ENCODE measurements around the gene YBEY. TPM values are rescaled to one million over a fixed set of nuclear protein-coding genes. Genes with fewer than 3 reads are reported as not detected.

Gene YBEY
- total RNA-seq, 2 experiments from 2014 or later, result 14.9 to 16.2 TPM

DNA sequence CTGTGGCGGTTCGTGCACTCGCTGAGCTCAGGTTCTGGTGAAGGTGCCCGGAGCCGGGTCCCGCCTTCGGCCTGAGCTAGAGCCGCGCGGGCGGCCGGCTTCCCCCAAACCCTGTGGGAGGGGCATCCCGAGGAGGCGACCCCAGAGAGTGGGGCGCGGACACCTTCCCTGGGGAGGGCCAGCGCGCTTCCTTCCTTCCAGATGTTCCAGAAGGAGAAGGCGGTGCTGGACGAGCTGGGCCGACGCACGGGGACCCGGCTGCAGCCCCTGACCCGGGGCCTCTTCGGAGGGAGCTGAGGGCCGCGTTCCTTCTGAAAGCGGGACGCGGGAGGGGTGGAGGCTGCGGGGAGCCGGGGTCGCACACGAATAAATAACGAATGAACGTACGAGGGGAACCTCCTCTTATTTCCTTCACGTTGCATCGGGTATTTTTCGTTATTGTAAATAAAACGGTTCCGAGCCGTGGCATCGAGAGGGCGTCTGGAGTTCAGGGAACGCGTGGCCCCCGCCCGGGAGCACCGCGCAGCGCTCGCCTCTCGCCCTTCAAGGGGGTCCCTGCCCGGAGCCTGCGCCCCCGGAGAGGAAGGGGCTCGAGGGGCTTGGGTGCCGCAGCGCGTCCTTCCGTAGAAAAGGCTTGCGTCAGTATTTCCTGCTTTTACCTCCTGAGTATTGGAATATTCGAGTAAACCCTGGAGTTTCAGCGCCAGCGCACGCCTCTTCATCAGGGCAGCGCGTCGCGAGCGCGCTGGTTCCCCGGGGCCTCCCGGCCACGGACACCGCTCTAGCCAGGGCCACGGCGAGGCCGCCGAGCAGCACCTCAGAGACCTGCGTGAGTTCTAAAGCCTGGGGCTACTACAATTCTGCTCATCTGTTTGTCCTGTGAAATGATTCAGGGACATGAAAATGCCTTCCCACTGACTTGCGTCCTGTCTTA lies 11.5 kb downstream of the YBEY start:
- TF ChIP-seq, protein P1, sequence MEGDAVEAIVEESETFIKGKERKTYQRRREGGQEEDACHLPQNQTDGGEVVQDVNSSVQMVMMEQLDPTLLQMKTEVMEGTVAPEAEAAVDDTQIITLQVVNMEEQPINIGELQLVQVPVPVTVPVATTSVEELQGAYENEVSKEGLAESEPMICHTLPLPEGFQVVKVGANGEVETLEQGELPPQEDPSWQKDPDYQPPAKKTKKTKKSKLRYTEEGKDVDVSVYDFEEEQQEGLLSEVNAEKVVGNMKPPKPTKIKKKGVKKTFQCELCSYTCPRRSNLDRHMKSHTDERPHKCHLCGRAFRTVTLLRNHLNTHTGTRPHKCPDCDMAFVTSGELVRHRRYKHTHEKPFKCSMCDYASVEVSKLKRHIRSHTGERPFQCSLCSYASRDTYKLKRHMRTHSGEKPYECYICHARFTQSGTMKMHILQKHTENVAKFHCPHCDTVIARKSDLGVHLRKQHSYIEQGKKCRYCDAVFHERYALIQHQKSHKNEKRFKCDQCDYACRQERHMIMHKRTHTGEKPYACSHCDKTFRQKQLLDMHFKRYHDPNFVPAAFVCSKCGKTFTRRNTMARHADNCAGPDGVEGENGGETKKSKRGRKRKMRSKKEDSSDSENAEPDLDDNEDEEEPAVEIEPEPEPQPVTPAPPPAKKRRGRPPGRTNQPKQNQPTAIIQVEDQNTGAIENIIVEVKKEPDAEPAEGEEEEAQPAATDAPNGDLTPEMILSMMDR (IDR thresholded peaks at IDR 0.05), result no peak
- ATAC-seq (peak; percentile 22), DNase-seq (no peak)
- Mint-ChIP-seq H3K27ac (no peak overlapping the region), H3K36me3 (ENCODE audit: low read depth) (peaks cover 17% of the 10 kb centered on the region), H3K4me3 (peak overlapping the region; percentile 35), H3K4me1 (ENCODE audit: low read depth) (peaks cover 10% of the 10 kb centered on the region), H3K27me3 (peaks cover 2% of the 10 kb centered on the region), H3K9me3 (no peaks in the 10 kb centered on the region)
- ChIA-PET POLR2A (interaction anchor here (0.7 to 1.9 kb wide), 5 partner anchors 12 to 60 kb away, joined by 3 to 5 read pairs (median 4); partner anchors contain the start of genes C21orf58, MCM3AP and YBEY), CTCF (no interaction called here)
- intact Hi-C loops (cut with micrococcal nuclease), result no loop called here

DNA sequence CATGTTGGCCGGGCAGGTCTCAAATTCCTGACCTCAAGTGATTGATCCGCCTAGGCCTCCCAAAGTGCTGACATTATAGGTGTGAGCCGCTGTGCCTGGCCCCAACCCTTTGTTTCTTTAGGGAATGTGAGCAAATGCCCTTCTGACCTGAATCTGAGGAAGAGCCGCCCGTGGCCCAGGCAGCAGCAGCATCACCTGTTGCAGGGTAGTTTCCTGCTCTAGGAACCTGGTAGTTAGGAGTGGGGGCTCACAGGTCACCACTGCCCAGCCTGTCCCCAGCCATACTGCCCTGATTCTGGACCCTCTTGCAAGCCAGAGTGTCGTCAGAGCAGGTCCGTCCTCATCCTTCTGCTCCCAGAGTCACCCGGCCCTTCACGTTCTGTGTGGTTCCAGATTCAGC lies 13.0 kb downstream of the YBEY start:
- H3K9me3 Mint-ChIP-seq, result no peaks in the 10 kb centered on the region
- H3K27me3 Mint-ChIP-seq, result peaks cover 2% of the 10 kb centered on the region
- POLR2A ChIA-PET, result interaction anchor here (1.9 kb wide), 1 partner anchor 24 kb away, joined by 5 read pairs; the partner anchor contains the start of gene C21orf58
- H3K36me3 Mint-ChIP-seq (ENCODE audit: low read depth), result peaks cover 22% of the 10 kb centered on the region
- no peak overlapping the region for H3K27ac Mint-ChIP-seq
- intact Hi-C loops (cut with micrococcal nuclease), result no loop called here
- CTCF ChIA-PET, result no interaction called here
- TF ChIP-seq, protein P1 (IDR thresholded peaks at IDR 0.05), result no peak
- DNase-seq, result no peak
- peaks cover 10% of the 10 kb centered on the region for H3K4me1 Mint-ChIP-seq (ENCODE audit: low read depth)
- no peak overlapping the region for H3K4me3 Mint-ChIP-seq
- no peak for ATAC-seq

DNA sequence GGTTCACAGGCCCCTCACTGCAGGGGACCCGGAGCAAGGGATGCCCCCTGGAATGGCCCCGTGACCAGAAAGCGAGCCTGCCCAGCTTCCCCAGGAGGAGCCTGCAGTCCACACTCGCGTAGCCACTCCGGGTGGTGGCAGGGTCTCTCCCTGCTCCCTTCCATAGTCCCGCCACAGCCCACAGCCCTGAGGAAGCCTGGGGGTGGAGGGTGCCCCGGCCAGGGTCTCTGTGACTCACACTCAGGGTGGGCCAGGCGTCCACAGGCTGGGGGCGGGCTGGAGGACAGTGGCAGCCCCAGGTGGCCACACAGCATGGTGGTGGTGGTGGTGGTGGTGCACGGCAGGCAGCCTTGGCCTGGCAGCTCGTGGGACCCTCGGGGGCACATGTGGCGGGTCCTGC lies 15.6 kb downstream of the YBEY start:
- Mint-ChIP-seq H3K4me3 (no peak overlapping the region), H3K4me1 (ENCODE audit: low read depth) (no peaks in the 10 kb centered on the region), H3K9me3 (no peaks in the 10 kb centered on the region), H3K27ac (no peak overlapping the region), H3K27me3 (no peaks in the 10 kb centered on the region), H3K36me3 (ENCODE audit: low read depth) (peaks cover 29% of the 10 kb centered on the region)
- intact Hi-C loops (cut with micrococcal nuclease), result no loop called here
- POLR2A ChIA-PET, result interaction anchor here (0.8 to 1.9 kb wide), 2 partner anchors 9 to 88 kb away, joined by 4 to 5 read pairs; no protein-coding TSS in a partner anchor
- no peak for ATAC-seq
- DNase-seq, result no peak
- CTCF ChIA-PET, result no interaction called here
- TF ChIP-seq, protein P1 (IDR thresholded peaks at IDR 0.05), result no peak

DNA sequence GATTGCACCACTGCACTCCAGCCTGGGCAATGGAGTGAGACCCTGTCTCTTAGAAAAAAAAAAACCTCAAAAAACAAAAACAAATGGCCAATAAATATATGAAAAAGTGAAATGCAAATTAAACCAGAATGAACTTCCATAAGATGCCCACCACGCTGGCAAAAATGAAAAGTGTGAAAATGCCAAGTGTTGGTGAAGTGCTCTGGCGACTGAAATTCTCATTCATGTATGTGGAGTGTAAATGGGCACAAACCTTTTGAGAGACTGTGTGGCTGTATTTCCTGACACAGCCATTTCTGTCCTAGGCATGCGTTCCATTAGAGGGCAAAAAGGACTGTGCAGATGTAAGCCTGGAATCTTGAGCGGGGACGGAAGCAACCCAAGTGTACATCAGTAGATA lies 18.3 kb downstream of the YBEY start:
- no peak overlapping the region for H3K4me3 Mint-ChIP-seq
- no peak overlapping the region for H3K27ac Mint-ChIP-seq
- no peaks in the 10 kb centered on the region for H3K9me3 Mint-ChIP-seq
- ChIA-PET POLR2A (no interaction called here), CTCF (no interaction called here)
- H3K27me3 Mint-ChIP-seq, result no peaks in the 10 kb centered on the region
- TF ChIP-seq, protein P1 (IDR thresholded peaks at IDR 0.05), result no peak
- peaks cover 33% of the 10 kb centered on the region for H3K36me3 Mint-ChIP-seq (ENCODE audit: low read depth)
- no peaks in the 10 kb centered on the region for H3K4me1 Mint-ChIP-seq (ENCODE audit: low read depth)
- intact Hi-C loops (cut with micrococcal nuclease), result no loop called here
- ATAC-seq, result no peak
- no peak for DNase-seq

DNA sequence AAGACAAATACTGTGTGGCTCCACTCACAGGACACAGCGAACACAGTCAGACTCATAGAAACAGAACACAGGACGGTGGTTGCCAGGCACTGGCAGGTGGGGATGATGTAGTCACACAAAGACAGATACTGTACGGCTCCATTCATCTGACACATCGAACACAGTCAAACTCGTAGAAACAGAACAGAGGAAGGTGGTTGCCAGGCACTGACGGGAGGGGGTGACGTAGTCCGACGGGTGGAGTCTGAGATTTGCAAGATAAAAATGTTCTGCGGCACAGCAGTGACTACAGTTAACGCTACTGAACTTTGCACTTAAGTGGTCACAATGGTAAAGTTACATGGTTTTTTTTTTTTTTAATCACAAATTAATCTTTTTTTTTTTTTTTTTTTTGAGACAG lies 18.8 kb downstream of the YBEY start:
- ATAC-seq, result no peak
- H3K27ac Mint-ChIP-seq, result no peak overlapping the region

More for the DNA sequence above, 18.8 kb downstream of the YBEY start:
- peaks cover 29% of the 10 kb centered on the region for H3K36me3 Mint-ChIP-seq (ENCODE audit: low read depth)
- no peak overlapping the region for H3K4me3 Mint-ChIP-seq
- intact Hi-C loops (cut with micrococcal nuclease), result no loop called here
- no peaks in the 10 kb centered on the region for H3K9me3 Mint-ChIP-seq
- H3K4me1 Mint-ChIP-seq (ENCODE audit: low read depth), result no peaks in the 10 kb centered on the region
- POLR2A ChIA-PET, result no interaction called here
- H3K27me3 Mint-ChIP-seq, result no peaks in the 10 kb centered on the region
- DNase-seq, result no peak
- TF ChIP-seq, protein P1 (IDR thresholded peaks at IDR 0.05), result no peak
- CTCF ChIA-PET, result no interaction called here

Data from activated CD8-positive, alpha-beta T cell treated with anti-CD3 and anti-CD28 coated beads for 36 hours (primary cell).